Lung (tissue), 12 donors: ENCODE results near the gene LTBP3. TPM values are rescaled to one million over a fixed set of nuclear protein-coding genes. Genes with fewer than 3 reads are reported as not detected.

ENCODE experiments used
- ATAC-seq: fragments of 200-7000 bp; cut with Tn5 transposase; one replicate; pipeline ENCODE4 v1.9.1; 2020; ENCODE audit warnings: moderate number of reproducible peaks; ENCODE audit not compliant: insufficient read depth, low FRiP score
- DNase-seq, 3 donors: peaks; one replicate each; pipeline ENCODE4 v3.0.0-alpha.2; 2013 to 2017
- H3K27ac ChIP-seq, 2 donors: one replicate each; pipeline ENCODE4 v1.5.1; 2013; ENCODE audit warnings: mild to moderate bottlenecking in 2 of 2, moderate library complexity in 2 of 2, control low read depth in 1 of 2, inconsistent platforms in 1 of 2, low read depth in 1 of 2, low read length in 1 of 2
- H3K27me3 ChIP-seq, 3 donors: one replicate each; pipeline ENCODE4 v1.5.1; 2013; ENCODE audit warnings: low read length in 2 of 3; ENCODE audit not compliant: control insufficient read depth in 3 of 3, insufficient read depth in 3 of 3
- H3K36me3 ChIP-seq, 4 donors: one replicate each; pipeline ENCODE4 v1.5.1; 2013; ENCODE audit warnings: low read length in 4 of 4, mild to moderate bottlenecking in 1 of 4, moderate library complexity in 1 of 4; ENCODE audit not compliant: control insufficient read depth in 4 of 4, insufficient read depth in 4 of 4
- H3K4me1 ChIP-seq, 5 donors: one replicate each; pipeline ENCODE4 v1.5.1; 2013; ENCODE audit warnings: low read length in 5 of 5, mild to moderate bottlenecking in 2 of 5, moderate library complexity in 1 of 5; ENCODE audit not compliant: control insufficient read depth in 5 of 5, insufficient read depth in 5 of 5
- H3K4me3 ChIP-seq: one replicate; pipeline ENCODE4 v1.5.1; 2013; ENCODE audit warnings: mild to moderate bottlenecking, control low read depth, moderate library complexity
- H3K9ac ChIP-seq, 2 donors: one replicate each; pipeline ENCODE4 v1.5.1; 2013; ENCODE audit warnings: low read length in 2 of 2, control low read depth in 1 of 2; ENCODE audit not compliant: insufficient read depth in 1 of 2
- H3K9me3 ChIP-seq, 4 donors: one replicate each; pipeline ENCODE4 v1.5.1; 2013; ENCODE audit warnings: low read length in 3 of 4, mild to moderate bottlenecking in 1 of 4, moderate library complexity in 1 of 4; ENCODE audit not compliant: control insufficient read depth in 4 of 4, insufficient read depth in 3 of 4
- whole genome bisulfite sequencing, 2 donors: extraction: QIAGEN DNeasy Blood & Tissue Kit; methylation state at CpG; one replicate each; pipeline ENCODE4 v1.1.7; 2013; 5-methylcytosine and 5-hydroxymethylcytosine counted together
- polyA plus RNA-seq, 2 donors: library from polyadenylated mRNA; stranded (reverse); fragments of 200-250 nt; gene quantifications; one replicate each; pipeline ENCODE4 v1.2.1, GENCODE V29; 2013
- total RNA-seq, 2 donors: library from RNA; depleted of rRNA in 1 of 2; stranded (reverse); fragments of >200 nt in 1 of 2; gene quantifications; one replicate each; pipeline ENCODE4 v1.2.1, GENCODE V29; 2014 to 2021
- TF ChIP-seq, protein P1 (sequence below): IDR thresholded peaks from 2 replicates; pipeline ENCODE4 v1.5.1; 2012; ENCODE audit warnings: mild to moderate bottlenecking; ENCODE audit errors: control extremely low read depth, extremely low read depth
- donor health status: control.
- donor health status: control.
- donor health status: Bipolar disorder and iron deficiency.
- donor health status: healthy.
- donor health status: DM: yes; HTN: yes; CAD: no.

The LTBP3 gene
- total and polyA plus RNA-seq, 4 donors, result 39.1 to 111 (median 73.4) TPM

DNA sequence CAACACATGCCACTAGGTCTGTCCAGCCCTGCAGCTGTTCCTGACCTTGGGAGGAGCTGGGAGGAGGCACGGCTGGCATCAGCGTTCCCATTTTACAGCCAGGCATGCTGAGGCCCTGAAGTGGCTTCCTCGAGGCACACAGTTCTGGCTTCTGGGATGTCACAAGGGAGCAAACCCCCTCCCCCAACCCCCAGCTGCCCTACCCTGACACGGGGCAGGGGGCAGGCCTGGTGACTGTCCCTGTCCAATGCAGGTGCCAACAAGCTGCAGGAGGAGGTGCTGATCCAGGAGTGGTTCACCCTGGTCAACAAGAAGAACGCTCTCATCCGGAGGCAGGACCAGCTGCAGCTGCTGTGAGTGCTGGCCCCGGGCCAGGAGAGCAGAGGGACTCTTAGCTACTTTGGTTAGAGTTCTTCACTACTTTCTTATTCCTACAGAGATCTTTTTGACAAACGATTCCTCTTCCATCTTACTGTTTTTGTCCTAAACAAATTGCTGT lies 32.1 kb upstream of the LTBP3 start:
- no peaks in the 10 kb centered on the region for H3K27me3 ChIP-seq
- peaks cover 0 to 29% (median 9%) of the 10 kb centered on the region in 4 donors for H3K36me3 ChIP-seq
- no peak overlapping the region for H3K4me3 ChIP-seq
- no peak overlapping the region for H3K27ac ChIP-seq
- no peak overlapping the region for H3K9ac ChIP-seq
- H3K9me3 ChIP-seq, result no peaks in the 10 kb centered on the region
- DNase-seq, result peak; percentile 80 to 87 (median 83)
- WGBS, 2 donors, result 66 to 75% methylated on average over 8 of the region's 8 CpGs
- no peak for ATAC-seq
- TF ChIP-seq, protein P1, sequence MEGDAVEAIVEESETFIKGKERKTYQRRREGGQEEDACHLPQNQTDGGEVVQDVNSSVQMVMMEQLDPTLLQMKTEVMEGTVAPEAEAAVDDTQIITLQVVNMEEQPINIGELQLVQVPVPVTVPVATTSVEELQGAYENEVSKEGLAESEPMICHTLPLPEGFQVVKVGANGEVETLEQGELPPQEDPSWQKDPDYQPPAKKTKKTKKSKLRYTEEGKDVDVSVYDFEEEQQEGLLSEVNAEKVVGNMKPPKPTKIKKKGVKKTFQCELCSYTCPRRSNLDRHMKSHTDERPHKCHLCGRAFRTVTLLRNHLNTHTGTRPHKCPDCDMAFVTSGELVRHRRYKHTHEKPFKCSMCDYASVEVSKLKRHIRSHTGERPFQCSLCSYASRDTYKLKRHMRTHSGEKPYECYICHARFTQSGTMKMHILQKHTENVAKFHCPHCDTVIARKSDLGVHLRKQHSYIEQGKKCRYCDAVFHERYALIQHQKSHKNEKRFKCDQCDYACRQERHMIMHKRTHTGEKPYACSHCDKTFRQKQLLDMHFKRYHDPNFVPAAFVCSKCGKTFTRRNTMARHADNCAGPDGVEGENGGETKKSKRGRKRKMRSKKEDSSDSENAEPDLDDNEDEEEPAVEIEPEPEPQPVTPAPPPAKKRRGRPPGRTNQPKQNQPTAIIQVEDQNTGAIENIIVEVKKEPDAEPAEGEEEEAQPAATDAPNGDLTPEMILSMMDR, result no peak
- peaks cover 0 to 11% (median 0%) of the 10 kb centered on the region in 5 donors for H3K4me1 ChIP-seq

DNA sequence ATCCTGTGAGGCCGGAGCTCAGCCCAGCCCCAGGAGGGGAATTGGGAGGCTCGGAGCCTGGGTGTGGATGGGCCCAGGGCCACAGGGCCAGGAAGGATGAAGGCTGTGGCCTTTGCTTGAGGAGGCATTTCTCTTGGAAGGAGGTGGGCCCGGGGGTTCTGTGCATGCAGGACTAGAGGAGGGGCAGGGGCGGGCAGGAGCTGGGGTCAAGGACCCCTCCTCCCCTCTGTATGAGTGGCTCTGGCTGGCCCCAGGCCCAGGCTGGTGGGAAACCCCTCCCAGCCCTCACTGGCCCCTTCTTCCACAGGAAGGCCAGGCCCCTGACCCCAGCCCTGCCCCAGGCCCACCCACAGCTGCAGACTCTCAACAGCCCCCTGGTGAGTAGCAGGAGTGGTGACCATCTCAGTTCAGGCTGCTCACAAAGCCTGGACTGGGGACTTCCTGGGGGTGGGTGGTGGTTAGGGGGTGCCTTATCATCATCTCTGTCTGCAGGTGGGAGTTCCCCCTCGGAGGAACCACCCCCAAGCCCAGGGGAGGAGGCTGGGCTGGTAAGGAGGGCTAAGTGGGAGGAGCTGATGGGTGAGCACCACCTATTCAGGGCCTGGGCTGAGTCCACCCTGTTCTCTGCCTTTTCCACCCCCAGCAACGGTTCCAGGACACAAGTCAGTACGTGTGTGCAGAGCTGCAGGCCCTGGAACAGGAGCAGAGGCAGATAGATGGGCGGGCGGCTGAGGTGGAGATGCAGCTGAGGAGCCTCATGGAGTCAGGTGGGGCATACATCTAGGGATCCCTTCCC lies 31.5 kb upstream of the LTBP3 start:
- DNase-seq, result no peak
- H3K4me1 ChIP-seq, result peaks cover 0 to 13% (median 0%) of the 10 kb centered on the region in 5 donors
- no peak for ATAC-seq

GRCh38 chr11:65588199-65589054 lies 30.3 kb upstream of the LTBP3 start:
- Histone ChIP-seq H3K27ac (peak overlapping the region; percentile 49 to 77), H3K27me3 (peaks cover 0 to 12% (median 3%) of the 10 kb centered on the region in 3 donors), H3K4me3 (no peak overlapping the region), H3K9ac (no peak overlapping the region), H3K4me1 (peaks cover 0 to 16% (median 0%) of the 10 kb centered on the region in 5 donors), H3K9me3 (no peaks in the 10 kb centered on the region), H3K36me3 (peaks cover 0 to 38% (median 10%) of the 10 kb centered on the region in 4 donors)
- ATAC-seq (peak; percentile 44), DNase-seq (no peak)
- TF ChIP-seq, protein P1, result no peak
- 42 to 51% methylated on average over 13 of the region's 13 CpGs for WGBS, 2 donors

More for the DNA sequence above, 31.5 kb upstream of the LTBP3 start:
- 81 to 87% methylated on average over 9 of the region's 9 CpGs for WGBS, 2 donors
- peaks cover 0 to 34% (median 9%) of the 10 kb centered on the region in 4 donors for H3K36me3 ChIP-seq
- H3K9ac ChIP-seq, result no peak overlapping the region
- peaks cover 0 to 2% (median 0%) of the 10 kb centered on the region in 3 donors for H3K27me3 ChIP-seq
- no peaks in the 10 kb centered on the region for H3K9me3 ChIP-seq
- TF ChIP-seq, protein P1, result no peak
- H3K27ac ChIP-seq, result no peak overlapping the region
- no peak overlapping the region for H3K4me3 ChIP-seq
